Measurements from ENCODE around the gene PARD3.

The PARD3 gene

DNA sequence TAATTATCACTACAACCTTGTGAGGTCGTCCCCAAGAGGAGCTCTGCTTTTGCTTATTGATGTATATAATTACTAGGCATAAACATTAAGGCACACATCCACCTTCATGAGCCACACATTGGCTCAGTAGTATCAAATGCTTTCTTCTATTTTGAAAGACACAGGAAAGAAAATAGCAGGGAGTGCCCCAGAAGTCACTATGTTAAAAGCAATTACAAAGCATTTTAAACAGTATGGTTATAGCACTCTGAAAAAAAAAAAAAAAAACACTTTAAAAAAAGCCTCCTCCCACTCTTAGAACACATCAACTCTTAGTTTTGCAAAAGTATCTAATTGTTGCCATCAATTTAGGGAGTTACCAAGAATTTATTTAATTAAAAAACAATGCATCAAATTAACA, 474.2 kb downstream of the PARD3 start:
- H3K27me3 Mint-ChIP-seq = no peaks in the 10 kb centered on the region
- no peaks in the 10 kb centered on the region for H3K4me1 Mint-ChIP-seq
- H3K36me3 Mint-ChIP-seq = no peaks in the 10 kb centered on the region
- H3K27ac Mint-ChIP-seq = no peak overlapping the region
- H3K9me3 Mint-ChIP-seq = no peaks in the 10 kb centered on the region
- H3K4me3 Mint-ChIP-seq = no peak overlapping the region

DNA sequence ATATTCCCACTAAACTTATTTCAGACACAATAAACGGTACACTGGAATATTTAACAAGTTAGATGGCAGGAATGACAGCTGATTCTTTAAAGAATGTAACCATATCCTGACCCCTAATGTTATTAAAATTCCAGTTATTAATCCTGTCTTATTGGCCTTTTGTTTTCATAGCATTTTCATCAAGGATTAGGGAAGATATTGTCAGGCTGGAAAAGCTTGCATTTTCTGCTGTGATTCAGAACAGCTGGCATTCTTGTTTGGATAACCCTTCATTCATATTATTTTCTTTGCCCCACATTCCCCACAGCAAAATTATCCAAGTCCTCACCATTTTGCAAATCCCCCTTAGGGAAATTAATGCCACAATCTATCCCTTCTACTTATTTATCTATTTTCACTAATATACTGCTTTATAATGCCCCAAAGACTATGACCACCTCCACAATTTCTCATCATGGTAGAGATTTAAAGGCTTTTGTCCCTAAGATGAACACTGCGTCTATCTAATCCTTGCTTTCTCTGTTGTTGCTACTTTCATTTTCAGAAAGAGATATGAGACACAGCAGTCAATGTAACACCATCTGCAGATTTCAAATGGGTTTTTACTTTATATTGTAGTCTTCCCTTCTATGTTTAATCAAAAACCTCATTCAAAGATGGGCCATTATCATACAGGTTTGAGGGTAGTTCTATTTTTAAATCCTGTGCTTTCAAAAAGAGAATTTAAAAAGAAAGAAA, 475.1 kb downstream of the PARD3 start:
- Mint-ChIP-seq H3K27me3 (no peaks in the 10 kb centered on the region), H3K36me3 (no peaks in the 10 kb centered on the region), H3K27ac (no peak overlapping the region), H3K4me1 (no peaks in the 10 kb centered on the region), H3K4me3 (no peak overlapping the region), H3K9me3 (no peaks in the 10 kb centered on the region)

DNA sequence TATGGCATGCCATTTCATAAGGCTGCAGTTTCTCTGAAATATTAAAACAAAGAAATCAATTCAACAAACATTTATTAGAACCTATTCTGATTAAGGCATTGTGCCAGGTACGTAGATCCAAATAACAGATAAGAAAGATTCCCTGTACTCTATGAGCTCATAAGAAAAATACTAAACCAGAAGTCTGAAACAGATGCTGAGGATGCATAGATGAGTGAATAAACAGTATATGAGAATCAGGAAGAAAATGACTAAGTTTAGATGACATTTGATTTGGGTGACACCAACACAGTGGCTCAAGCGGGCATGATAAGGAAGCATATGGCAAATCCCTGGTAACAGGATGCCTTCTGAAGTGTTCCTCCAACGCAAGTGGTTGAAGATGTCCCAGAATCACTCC, 477.2 kb downstream of the PARD3 start:
- H3K4me1 Mint-ChIP-seq = no peaks in the 10 kb centered on the region
- H3K27ac Mint-ChIP-seq = no peak overlapping the region
- no peak overlapping the region for H3K4me3 Mint-ChIP-seq
- H3K36me3 Mint-ChIP-seq = no peaks in the 10 kb centered on the region
- no peaks in the 10 kb centered on the region for H3K9me3 Mint-ChIP-seq
- no peaks in the 10 kb centered on the region for H3K27me3 Mint-ChIP-seq

DNA sequence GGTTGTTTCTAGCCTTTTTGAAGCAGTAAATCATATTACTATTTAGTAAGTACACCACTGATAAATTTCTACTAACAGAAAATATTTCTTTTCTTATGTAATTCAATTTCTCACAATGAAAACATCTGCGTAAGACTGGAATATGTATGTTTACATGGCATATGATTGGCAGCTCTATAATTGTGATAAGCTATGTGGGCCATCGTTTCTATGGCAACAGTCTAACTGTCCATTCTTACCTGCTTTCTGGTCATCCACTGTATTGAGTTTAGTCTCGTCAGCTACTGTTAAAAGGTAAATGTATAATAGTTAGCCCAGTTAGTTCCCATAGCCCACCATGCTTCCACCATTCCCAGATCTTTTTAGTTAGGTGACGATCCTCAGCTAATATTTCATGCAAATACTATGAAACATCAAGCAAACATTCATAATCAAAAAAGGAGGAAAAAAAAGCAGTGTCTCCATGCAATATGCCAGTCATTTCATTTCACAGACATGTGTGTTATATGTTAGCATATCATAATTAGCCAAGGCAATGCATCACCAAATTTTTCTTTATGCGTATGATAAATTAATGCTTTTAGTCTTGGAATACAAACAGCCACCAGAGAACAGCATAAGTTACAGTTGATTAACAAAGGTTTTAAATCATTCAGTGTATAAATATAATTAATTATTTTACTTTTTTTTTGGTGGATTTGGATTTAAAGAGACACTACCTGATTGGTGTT, 479.0 kb downstream of the PARD3 start:
- Mint-ChIP-seq H3K4me1 (no peaks in the 10 kb centered on the region), H3K27ac (no peak overlapping the region), H3K9me3 (no peaks in the 10 kb centered on the region), H3K36me3 (no peaks in the 10 kb centered on the region), H3K27me3 (no peaks in the 10 kb centered on the region), H3K4me3 (no peak overlapping the region)

DNA sequence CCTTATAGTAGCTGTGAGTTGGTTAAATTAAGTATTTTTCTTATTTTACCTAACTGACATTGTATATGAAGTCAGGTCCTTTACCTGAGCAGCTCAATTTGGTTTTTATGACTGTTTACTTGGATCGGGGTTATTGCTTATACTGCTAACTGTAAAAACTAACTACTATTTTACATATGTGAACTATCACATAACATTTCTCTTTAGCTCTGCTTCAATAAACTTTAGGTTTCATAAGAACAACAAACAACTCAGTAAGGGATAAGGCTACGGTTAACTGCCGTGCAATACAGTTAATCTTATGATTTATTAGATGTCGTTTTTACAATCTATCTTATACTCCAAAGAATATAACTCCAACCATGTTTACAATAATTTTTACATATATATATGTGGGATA, 480.2 kb downstream of the PARD3 start:
- no peaks in the 10 kb centered on the region for H3K27me3 Mint-ChIP-seq
- H3K36me3 Mint-ChIP-seq = no peaks in the 10 kb centered on the region
- no peak overlapping the region for H3K4me3 Mint-ChIP-seq
- no peaks in the 10 kb centered on the region for H3K4me1 Mint-ChIP-seq
- no peaks in the 10 kb centered on the region for H3K9me3 Mint-ChIP-seq
- H3K27ac Mint-ChIP-seq = no peak overlapping the region

GRCh38 chr10:34333513-34333912, 481.6 kb downstream of the PARD3 start:
- Mint-ChIP-seq H3K36me3 (no peaks in the 10 kb centered on the region), H3K27ac (no peak overlapping the region), H3K27me3 (no peaks in the 10 kb centered on the region), H3K4me1 (no peaks in the 10 kb centered on the region), H3K4me3 (no peak overlapping the region), H3K9me3 (no peaks in the 10 kb centered on the region)

GRCh38 chr10:34327184-34327583, 487.9 kb downstream of the PARD3 start:
- Mint-ChIP-seq H3K27me3 (no peaks in the 10 kb centered on the region), H3K36me3 (no peaks in the 10 kb centered on the region), H3K27ac (no peak overlapping the region), H3K4me3 (no peak overlapping the region), H3K9me3 (no peaks in the 10 kb centered on the region), H3K4me1 (no peaks in the 10 kb centered on the region)

DNA sequence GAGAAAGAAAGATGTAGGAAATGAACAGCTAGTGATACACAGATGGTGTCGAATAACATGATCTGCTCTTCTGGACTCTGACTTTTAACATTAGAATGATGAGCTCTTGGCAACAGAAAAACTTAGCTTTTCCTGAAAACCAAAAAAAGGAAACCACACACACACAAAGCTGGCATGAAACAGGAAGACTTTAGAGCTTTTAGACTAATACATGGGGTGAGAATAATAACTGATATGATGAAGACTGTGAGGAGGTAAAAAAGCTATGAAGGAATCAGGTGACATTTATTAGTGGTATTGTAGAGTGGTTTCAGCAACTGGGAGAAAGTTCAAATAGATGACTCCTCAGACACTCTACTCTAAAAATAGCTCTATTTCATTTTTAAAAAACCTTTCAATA, 491.9 kb downstream of the PARD3 start:
- Mint-ChIP-seq H3K27me3 (no peaks in the 10 kb centered on the region), H3K36me3 (no peaks in the 10 kb centered on the region), H3K4me3 (no peak overlapping the region), H3K9me3 (no peaks in the 10 kb centered on the region), H3K4me1 (no peaks in the 10 kb centered on the region), H3K27ac (no peak overlapping the region)

DNA sequence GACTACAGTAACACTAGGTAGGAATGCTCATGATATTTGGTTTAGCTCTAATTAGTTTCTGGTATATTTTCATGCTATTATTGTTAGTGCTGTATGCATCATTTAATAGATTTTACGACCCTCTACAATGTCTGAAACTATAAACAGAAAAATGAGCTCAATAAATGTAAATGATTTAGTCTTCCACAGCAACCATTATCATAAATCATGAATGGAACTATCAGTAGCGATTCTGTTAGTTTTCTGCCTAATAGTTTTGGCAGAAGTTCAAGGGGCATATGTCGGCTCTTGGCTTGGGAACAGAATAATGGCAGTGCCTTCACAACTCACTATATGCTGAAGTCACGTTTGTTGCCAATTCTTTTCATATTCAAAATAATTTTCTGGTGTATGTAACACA, 494.8 kb downstream of the PARD3 start:
- no peaks in the 10 kb centered on the region for H3K4me1 Mint-ChIP-seq
- H3K27me3 Mint-ChIP-seq = no peaks in the 10 kb centered on the region
- H3K4me3 Mint-ChIP-seq = no peak overlapping the region
- H3K9me3 Mint-ChIP-seq = no peaks in the 10 kb centered on the region
- H3K36me3 Mint-ChIP-seq = no peaks in the 10 kb centered on the region
- no peak overlapping the region for H3K27ac Mint-ChIP-seq

- Mint-ChIP-seq H3K4me3 (no peak overlapping the region), H3K27ac (no peak overlapping the region), H3K4me1 (no peaks in the 10 kb centered on the region), H3K27me3 (no peaks in the 10 kb centered on the region), H3K9me3 (no peaks in the 10 kb centered on the region), H3K36me3 (no peaks in the 10 kb centered on the region)
Observed at GRCh38 chr10:34319197-34319846, 495.8 kb downstream of the PARD3 start.

DNA sequence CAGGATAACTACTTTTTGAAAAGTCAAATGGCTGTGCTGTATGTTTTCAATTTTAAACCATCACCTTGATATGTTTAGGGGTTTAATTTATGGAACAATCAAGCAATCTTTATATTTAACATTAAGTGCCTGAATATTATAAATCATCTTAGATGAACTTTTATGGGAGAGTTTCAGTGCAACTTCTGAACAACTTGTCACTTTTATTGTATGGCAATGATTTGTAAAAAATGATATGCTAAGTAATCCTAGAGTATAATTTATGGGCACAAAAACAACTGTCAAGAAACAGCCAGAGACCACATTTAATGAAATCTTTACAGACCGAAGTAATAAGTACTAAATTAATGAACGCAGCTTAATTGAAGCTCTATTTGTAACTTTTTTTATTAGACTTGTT, 498.9 kb downstream of the PARD3 start:
- H3K4me1 Mint-ChIP-seq = peaks cover 7% of the 10 kb centered on the region
- H3K4me3 Mint-ChIP-seq = no peak overlapping the region
- H3K27me3 Mint-ChIP-seq = no peaks in the 10 kb centered on the region
- H3K9me3 Mint-ChIP-seq = no peaks in the 10 kb centered on the region
- no peak overlapping the region for H3K27ac Mint-ChIP-seq
- no peaks in the 10 kb centered on the region for H3K36me3 Mint-ChIP-seq

GRCh38 chr10:34314457-34314856, 500.6 kb downstream of the PARD3 start:
- Mint-ChIP-seq H3K9me3 (no peaks in the 10 kb centered on the region), H3K27ac (no peak overlapping the region)

GRCh38 chr10:34313888-34314287, 501.2 kb downstream of the PARD3 start:
- no peaks in the 10 kb centered on the region for H3K9me3 Mint-ChIP-seq
- no peaks in the 10 kb centered on the region for H3K36me3 Mint-ChIP-seq
- no peaks in the 10 kb centered on the region for H3K27me3 Mint-ChIP-seq
- H3K27ac Mint-ChIP-seq = no peak overlapping the region
- H3K4me3 Mint-ChIP-seq = no peak overlapping the region
- H3K4me1 Mint-ChIP-seq = peaks cover 7% of the 10 kb centered on the region

More at GRCh38 chr10:34314457-34314856, 500.6 kb downstream of the PARD3 start:
- Mint-ChIP-seq H3K27me3 (no peaks in the 10 kb centered on the region), H3K4me1 (peaks cover 7% of the 10 kb centered on the region), H3K4me3 (no peak overlapping the region), H3K36me3 (no peaks in the 10 kb centered on the region)

DNA sequence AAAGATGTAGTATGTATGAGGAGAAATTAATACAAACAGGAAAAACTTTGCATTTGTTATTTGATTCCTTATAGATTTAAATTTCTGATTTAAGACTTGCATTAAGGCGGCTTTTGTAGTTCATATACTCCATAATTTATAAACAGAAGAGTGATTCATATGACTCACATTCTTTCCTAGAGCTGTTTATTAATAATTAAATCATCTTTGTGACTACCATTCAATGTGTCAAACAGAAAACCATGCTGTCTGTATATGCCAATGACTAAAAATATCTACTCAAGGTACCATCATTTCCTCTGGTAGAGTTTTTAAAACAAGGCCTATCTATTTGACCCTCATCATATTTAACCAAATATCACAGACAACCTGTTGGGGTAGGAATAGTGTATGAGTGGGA, 501.7 kb downstream of the PARD3 start:
- Mint-ChIP-seq H3K27me3 (no peaks in the 10 kb centered on the region), H3K9me3 (no peaks in the 10 kb centered on the region), H3K4me1 (peaks cover 7% of the 10 kb centered on the region), H3K4me3 (no peak overlapping the region), H3K27ac (no peak overlapping the region), H3K36me3 (no peaks in the 10 kb centered on the region)

DNA sequence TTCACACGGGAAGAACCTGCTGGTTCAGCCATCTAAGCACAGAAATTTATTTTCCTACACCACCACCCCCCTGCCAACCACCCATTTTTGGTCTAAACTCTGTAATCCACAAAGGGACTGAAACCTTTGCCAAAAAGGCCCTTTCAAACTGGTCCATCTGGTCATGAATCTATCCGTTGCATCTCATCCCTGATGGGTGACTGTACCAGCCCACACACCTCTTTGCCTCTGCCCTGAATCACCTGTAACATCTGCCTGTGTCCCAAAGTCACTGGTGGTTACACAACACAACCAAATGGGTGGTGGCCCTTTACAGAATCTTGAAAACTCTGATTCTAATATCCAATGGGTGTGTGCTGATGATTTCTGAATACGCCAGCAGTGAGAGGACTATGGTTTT, 503.4 kb downstream of the PARD3 start:
- Mint-ChIP-seq H3K27ac (no peak overlapping the region), H3K4me3 (no peak overlapping the region), H3K9me3 (no peaks in the 10 kb centered on the region), H3K36me3 (no peaks in the 10 kb centered on the region), H3K27me3 (no peaks in the 10 kb centered on the region), H3K4me1 (peaks cover 7% of the 10 kb centered on the region)

DNA sequence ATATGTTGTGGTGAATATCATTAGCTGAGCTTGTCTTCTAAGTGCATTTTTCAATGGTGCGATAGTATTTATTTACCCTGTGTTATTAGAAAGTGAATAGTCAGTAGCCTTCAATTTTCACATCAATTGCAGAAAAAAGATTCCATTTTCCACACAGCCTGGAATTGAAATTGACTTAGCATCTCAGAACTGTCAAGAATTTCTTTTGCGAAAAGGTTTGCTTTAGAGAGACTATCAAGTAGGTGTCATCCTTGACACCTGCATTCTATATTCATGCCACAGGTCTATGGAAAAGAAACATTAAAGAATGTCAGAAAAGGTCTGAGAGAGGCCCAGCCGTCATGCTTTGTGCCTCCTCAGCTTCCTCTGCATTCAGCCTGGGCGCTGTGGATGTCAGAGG, 504.9 kb downstream of the PARD3 start:
- H3K36me3 Mint-ChIP-seq = no peaks in the 10 kb centered on the region
- no peak overlapping the region for H3K4me3 Mint-ChIP-seq
- H3K9me3 Mint-ChIP-seq = no peaks in the 10 kb centered on the region
- H3K27me3 Mint-ChIP-seq = no peaks in the 10 kb centered on the region
- no peak overlapping the region for H3K27ac Mint-ChIP-seq
- peaks cover 7% of the 10 kb centered on the region for H3K4me1 Mint-ChIP-seq
